Fibroblast of skin of left quadriceps (primary cell): ENCODE data around the gene ASTN2.

ENCODE experiments used
- DNase-seq, 2 experiments: peaks; one replicate each; pipeline ENCODE4 v3.0.0-alpha.2; 2013; ENCODE audit warnings: low read depth in 2 of 2

ASTN2 gene

DNA sequence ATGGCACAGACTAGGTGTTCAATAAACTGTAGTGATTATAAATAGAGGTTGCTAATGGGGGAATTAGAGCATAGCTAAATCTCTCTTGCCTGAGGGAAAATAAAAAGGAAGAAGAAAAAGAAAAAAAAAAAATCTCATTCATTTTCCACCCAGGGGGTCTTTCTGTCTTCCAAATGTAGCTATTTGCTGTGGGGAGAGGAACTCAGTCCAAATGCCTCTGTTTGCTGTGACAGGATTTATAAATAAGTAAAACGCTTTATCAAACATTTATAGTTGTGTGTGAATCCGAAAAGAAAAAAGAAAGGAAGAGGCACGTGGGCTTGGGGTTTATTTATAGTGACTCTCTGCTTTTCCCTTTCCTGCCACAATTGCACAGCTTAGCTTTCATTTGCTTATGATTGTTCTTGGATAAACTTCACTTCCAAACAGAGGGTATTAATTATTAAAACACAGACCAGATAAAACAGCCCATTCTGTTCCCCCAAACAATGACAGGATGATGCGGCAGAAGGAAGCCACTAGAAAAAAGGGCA lies 245.7 kb downstream of the ASTN2 start:
- DNase-seq, result no peak

DNA sequence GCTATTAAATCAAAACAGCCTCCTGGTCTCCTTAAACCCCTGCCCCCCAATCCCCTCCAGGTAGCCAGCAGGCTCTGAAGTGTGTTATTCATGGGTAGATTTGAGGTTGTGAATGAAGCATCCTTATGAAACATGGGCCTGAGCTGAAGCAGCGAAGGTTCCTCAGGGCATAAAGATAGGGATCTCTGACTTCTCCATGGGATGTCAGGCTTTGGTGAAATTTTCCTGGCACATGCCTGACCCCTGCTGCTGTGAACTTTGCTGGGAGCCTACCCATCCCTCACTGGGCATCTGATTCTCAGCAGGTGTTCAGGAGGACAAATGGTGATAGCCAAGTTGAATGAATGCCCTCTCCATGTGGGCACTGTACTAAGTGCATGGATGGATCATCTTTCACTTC lies 250.3 kb downstream of the ASTN2 start:
- no peak for DNase-seq

DNA sequence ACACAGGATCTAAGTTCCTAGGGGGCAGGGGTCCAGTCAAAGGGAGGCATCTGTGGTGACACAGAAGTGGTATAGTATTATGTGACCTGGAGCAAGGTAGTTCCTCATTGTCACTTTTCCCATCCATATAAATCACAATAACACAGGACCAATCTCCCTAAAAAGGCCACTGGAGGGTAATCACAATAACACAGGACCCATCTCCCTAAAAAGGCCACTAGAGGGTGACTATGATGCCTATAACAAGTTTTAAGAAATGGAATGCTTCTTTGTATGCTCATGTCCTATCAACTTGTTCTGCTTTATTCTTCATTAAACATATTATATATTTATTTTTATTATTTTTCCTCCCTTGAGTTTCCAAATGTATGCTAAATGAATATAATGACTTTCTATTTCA lies 254.6 kb downstream of the ASTN2 start:
- no peak for DNase-seq

DNA sequence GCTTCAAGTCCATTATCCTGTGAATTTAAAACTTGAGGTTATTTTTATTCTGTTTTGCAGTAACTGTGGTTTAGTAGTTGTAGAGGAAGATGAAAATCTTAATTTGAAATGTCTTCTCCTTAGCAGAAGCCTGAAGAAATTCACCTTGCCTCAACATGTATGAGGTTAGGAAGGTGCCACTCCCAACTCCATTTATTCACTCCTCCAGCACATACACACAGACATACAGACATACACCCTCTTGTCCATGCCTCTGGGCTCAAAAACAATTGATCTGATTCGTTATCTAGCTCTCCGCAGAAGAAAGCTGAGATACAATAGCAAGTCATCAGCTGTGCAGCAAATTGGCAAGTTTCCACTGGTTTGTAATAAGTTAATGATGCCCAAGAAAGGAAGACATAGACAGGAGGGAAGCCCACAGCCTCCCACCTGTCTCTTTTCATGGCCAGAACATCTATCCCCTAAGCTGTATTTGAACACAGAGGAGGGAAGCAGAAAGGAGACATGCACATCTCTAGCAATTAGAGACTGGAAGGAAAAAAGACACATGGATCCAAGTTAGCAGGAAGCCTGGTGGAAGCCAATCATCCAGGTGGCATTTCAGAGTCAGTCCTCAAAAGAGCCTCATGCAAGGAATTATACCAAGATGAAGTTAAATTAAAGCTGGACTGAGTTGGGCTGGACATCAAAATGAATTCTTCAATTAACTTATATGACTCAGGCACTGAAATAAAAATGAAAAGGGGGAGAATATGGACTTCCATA lies 257.9 kb downstream of the ASTN2 start:
- DNase-seq, result no peak

DNA sequence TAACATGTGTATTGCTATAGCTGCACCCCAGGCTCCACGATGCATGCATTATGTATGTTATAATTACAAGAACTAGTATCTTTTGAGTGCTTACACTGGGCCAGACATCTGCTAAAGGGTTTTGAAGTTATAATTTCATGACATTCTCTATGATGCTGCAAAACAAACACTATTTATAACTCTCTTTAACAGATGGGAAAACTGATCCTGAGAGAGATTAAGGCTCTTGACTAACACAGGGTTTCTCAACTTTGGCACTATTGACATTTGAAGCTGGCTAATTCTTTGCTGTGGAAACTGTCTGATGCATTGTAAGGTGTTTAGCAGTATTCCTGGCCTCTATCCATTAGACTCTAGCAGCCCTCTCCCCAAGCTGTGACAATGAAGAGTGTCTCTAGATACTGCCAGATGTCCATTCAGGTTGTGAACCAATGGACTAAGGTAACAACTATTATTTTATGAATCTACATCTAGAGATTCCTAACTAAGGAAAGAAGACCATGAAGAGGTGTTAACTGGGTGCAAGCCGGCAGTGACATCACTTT lies 258.6 kb downstream of the ASTN2 start:
- DNase-seq, result no peak

DNA sequence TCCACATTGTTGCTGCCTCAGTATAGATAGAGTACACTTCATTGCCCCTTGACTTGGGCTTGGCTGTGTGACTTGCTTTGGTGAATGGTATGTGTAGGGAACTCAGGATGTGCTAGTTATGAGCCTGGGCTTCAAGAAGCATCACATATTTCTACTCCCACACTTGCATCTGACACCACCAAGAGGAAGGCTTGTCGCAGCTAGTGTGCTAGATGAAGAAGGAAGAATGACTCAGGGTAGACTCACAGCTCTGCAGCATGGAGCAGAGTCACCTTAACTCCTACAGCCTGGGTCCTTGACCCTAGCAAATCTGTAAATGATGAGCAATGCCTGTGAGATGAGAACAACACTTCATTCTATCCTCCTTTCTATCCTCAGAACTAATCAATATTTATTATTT lies 261.8 kb downstream of the ASTN2 start:
- DNase-seq, result no peak

DNA sequence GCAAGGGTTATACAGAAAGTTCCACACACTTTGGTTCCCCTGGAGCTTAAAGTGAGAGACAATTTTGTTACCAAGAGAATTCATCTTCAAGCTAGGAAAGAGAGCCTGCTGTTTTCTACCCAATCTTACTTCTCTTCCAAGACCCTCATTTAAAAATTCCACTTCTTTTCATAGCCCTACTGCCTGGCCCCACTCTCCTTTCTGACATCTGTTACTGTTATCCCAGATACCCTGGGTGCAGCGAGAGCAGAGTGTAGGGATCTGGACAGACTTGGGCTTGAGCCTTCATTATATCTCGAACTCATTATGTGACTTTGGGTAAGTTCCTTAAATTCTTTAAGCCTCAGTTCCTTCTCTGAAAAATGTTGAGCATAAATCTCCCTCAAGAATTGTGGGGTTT lies 263.1 kb downstream of the ASTN2 start:
- no peak for DNase-seq

DNA sequence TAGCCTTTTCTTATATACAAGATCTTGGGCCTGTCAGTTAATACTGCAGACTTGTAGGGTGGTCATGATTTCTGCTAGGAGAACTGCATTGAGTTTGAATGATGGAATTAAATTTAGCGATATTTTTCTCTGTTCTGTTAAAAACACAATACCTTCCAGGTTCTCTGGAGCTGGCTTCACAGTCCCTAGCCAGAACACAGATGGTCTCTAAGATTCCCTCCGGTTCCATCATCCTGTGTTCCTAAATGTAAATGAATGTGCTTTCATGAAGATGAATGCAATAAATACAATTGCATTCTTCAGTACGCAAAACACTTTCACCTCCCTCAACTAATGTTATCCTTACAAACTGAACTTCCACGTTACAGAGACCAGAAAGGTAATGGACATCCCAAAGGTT lies 264.9 kb downstream of the ASTN2 start:
- no peak for DNase-seq

DNA sequence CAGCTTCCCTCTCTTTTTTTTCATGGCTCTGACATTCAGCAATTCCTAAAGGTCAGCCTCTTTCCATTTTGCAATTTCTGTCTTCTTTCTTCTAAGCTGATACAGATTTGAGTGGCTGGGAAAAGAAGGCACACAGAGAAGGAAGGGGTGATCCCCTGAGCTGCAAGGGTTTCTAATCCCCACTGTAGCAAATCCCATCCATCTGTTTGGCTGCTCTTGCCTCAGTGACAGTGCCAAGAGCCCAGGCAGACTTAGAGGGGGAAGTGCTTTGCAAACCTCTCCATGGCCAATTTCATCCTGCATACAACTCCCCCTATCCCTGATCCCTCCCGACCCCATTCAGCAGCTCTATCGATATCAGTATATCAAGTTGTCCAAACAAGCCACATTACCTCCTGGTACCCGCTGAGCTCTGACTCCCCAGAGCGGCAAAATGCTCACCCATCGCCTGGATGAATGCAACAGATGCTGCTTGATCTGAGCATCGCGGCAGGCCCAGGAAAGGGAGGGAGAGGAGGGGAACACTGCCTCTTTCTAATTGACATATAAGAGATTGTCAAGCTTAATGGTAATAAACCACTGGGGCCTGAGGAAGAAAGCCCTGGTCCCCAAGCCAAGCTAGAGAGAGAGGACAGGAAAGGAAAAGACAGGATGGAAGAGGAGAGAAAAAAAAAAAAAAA lies 268.9 kb downstream of the ASTN2 start:
- no peak for DNase-seq

DNA sequence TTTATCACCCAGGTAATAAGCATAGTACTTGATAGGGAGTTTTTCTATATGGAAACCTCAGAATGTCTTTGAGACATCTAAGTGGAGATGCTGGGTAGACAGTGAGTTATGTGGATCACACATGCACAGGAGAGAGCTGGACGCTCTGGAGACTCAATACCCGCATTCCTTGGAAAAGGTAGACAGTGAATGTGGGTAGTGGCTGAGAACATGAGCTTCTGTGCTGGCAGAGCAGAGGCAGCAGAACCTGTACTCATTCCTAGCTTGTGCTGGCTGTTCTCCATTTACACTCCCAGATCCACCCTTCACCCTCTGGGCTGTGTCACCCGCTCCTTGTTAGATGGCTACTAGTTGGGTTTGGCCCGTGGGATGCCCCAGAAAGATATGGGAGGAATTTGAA lies 269.8 kb downstream of the ASTN2 start:
- no peak for DNase-seq

DNA sequence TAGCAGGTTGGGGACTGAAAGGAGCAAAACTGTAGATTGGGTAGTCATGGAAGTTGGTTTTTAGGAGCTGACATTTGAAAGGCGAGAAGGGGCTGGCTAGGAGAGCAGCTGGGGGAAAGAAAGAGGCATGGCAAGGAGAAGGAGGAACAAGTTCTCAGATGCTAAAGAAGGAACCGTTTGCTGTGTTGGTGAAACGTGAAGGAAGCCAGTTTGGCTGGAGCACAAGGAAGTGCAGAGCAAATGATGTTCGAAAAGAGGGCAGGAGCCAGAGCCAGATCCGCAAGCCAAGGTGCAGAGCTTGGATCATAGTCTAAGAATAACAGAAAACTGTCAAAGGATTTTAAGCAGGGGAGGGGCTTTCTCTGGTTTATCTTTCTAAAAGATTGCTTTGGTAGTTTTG lies 276.6 kb downstream of the ASTN2 start:
- no peak for DNase-seq

DNA sequence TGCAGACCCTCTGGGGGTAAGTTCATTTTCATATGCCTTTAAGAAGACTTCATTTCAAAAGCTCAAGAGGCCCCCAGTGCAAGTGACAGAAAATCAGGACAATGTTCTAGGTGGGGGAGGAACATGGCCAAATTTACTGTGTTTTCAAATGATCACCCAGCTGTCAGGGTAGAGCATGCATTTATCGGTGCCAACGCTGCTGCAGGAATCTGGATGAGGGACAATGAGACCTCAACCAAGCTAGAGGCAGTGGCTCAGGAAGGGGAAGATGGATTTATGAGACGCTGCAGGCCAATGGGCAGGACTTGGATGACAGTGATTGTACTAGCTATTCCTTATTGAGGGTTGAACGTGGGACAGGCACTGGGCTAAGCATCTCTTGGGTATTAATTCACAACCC lies 278.4 kb downstream of the ASTN2 start:
- no peak for DNase-seq

DNA sequence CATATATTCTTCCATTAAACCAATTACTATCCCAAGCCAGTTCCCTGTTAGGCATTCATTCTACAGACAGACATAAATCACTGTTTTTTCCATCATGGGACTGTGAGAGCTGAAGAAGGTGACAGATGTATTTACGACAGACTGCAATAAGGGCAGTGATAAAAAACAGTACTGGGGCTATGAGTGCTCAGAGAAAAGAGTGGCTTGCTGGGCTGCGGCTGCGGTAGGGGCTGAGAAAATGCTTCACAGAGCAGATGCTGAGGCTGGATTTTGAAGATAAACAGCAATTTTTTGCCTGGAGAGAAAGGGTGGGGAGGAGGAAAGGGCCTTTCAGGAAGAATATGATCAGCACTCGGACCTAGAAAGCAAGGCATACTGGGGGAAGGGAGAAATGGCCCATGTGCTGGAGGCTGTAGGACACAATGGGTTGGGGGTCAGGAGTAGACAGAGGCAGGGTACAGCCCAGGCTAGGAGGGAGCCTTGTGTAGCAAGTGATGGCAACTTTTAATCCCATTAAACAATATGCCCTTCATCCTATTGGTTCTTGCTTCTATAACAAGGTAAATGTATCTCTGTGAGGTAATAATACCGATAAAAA lies 279.3 kb downstream of the ASTN2 start:
- no peak for DNase-seq

DNA sequence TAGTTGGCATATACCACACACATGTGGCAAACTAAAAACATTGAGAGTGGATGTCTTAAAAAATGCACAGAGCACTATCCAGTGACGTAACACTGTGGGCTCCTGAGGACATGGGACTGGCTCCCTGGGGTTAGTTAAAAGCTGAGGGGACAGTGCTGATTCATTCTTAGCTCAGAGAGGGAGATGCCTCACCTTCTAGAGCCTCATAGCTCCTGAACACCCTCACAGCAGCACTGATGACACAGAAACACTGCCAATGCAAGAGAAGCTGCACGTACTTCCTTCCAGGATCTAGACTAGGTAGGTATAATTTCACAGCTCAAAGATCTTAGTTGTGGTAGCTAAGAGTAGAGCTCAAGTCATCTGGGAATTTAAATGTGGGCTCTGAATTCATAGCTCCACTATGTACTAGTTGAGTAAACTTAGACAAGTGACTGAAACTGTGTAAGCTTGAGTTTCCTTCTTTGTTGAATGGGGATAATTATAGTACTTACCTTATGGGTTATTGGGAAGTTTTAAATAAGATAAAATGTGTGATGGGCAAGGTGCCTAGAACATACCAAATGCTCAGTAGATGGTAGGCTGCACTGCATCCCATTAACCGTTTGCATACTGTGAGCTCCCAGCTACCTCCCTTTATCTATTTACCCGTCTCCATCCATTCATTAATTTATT lies 279.9 kb downstream of the ASTN2 start:
- no peak for DNase-seq

DNA sequence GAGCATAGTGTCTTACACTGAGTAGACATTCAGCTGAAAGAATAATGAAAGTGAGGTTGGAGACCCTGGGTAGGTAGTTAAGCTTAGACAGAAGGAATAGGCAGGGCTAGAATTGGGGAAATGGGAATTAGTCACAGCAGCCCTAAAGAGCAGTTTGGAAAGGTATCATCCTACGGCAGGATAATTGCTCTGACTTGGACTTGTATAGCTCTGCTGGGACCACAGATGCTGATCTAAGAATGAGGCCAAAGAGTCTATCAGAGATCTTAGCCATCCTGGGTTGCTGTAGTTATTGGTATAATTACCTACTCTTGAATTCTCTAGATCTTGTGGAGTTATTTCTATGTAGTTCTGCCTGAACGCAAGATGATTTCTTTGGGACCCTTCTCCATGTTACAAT lies 288.0 kb downstream of the ASTN2 start:
- DNase-seq, result no peak

DNA sequence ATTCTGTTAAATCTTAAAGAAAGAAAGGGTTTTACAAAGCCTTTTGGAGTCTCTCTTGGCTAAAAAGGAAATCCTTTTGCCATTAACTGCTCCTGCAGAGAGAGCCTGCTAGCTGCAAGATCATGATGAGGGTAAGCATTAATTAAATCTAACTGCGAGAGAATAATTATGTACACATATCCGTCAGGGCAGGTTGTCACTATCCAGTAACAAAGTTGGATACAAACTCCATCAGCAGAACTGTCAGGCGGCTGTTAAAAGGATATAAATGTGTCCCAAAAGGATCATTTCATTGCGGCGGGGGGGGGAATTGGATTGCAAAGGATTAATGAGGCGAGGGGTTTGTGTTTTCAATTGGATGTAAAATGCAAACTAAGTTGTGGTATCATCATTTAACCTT lies 289.3 kb downstream of the ASTN2 start:
- no peak for DNase-seq

DNA sequence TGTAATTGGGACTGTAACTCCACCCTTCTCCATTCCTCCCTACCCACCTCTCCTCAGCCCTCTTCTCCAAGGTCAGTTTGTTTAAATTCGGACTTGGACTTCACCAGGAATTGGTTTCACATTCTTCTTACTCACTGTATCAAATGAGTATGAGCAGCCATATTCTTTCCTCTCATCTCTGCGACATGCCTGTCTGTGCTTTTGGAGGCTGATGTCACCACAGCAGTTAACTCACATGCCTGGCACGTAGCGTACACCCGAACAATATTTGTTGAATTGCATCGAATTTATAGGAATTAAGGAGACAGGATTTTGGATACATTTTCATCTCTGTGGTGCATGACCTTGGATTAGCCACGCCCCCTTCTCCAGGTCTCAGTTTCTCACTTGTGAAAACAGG lies 291.1 kb downstream of the ASTN2 start:
- no peak for DNase-seq

DNA sequence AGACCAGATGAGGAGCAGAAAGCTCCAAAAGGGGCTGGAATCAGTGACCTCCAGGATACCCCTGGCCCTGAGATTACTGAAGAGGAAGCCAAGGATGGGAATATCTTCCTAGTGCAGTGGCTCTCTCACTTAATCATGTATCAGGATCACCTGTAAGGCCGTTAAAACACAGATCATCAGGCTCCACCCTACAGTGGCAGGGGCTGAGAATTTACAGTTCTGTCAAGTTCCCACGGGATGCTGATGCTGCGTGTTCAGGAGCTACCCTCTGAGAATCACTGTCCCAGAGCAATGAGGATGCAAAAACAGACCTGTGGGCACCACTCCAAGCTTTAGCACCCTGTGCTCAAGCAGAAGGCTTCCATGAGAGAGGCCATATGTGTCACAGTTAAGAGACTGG lies 291.9 kb downstream of the ASTN2 start:
- DNase-seq, result no peak

DNA sequence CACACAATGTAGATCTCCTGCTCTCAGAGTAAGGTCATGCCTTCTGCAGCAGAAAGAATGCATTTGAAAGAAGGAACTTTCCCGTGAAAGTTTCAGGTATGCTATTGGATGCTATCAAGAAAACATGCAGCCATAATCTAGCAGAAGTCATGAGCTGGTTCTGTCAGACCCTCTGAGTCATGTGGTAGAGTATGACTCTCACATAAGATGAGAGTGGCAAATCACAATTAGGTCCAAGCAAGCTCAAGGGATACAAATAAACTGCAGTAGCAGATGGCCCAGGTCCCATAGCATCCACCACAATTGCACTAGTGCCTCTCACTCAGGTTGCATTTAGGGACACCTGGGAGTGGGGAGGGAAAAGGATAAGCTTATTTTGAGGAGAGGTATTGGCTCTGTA lies 292.8 kb downstream of the ASTN2 start:
- no peak for DNase-seq

DNA sequence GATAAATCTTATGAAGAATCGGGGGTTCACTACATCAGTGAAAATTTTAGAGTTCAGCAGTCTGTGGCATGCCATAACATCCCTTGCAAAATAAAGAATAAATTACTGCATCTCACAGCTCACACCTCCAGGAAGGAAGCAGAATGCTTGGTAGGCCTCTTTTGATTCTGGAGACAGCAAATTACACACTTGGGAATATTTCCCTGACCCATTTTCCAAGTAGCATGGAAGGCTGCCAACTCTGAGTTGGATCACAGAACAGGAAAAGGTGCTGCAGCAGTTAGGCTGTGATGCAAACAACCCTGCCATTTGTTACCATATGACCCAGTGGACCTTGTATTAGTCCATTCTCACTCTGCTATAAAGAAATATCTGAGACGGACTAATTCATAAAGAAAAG lies 293.5 kb downstream of the ASTN2 start:
- DNase-seq, result no peak

DNA sequence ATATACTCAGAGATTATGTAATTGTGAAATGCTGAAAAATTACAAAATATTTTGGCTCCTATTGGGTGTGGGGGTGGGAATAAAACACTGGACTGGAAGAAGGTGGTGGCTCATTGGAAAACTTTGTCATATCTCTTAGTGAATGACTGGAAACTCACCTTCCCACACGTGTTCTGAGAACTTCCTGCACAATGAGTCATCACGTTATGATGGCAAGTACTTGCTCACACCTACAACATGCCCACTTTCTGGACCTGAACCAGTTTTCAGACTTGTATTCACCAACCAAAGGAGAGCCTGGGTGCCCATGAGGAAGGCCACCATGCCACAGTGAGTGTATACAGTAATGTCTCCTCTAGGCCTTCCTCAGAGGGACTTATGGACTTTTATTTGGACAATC lies 294.8 kb downstream of the ASTN2 start:
- no peak for DNase-seq

DNA sequence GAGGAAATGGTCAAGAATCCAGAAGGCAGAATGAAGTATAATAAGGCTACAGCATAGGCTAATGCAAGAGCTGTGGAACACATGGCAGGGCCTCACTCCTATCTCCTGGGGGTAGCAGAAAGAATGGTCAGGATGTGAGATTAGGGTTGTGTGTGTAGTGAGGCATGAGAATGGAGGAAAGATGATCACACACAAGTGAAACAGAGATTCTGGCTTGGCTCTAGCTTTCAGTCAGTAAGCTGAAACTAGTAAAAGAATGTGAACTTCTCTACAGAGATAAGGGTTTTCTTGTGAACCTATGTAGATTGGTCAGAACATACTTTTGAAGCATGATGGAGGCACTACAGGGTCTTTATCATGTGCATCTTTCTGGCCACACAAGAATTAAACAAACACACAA lies 298.8 kb downstream of the ASTN2 start:
- no peak for DNase-seq
